HG03045 (cell line): ENCODE results near the gene PTEN.
"Not testable (repeated sequence)": the region's sequence is repeated elsewhere in the genome, so short reads cannot be mapped to it uniquely, and the experiment has no call there.

ENCODE experiments used
- ATAC-seq: cut with Tn5 transposase; IDR thresholded peaks from one replicate; pipeline ENCODE4 v1.9.1; 2021; ENCODE audit warnings: mild to moderate bottlenecking, moderate library complexity; ENCODE audit not compliant: unreplicated experiment

Gene PTEN

GRCh38 chr10:87868277-87868676 lies 4.9 kb downstream of the PTEN start:
- ATAC-seq: no peak

GRCh38 chr10:87869139-87869538 lies 5.7 kb downstream of the PTEN start:
- not testable (repeated sequence) for ATAC-seq

DNA sequence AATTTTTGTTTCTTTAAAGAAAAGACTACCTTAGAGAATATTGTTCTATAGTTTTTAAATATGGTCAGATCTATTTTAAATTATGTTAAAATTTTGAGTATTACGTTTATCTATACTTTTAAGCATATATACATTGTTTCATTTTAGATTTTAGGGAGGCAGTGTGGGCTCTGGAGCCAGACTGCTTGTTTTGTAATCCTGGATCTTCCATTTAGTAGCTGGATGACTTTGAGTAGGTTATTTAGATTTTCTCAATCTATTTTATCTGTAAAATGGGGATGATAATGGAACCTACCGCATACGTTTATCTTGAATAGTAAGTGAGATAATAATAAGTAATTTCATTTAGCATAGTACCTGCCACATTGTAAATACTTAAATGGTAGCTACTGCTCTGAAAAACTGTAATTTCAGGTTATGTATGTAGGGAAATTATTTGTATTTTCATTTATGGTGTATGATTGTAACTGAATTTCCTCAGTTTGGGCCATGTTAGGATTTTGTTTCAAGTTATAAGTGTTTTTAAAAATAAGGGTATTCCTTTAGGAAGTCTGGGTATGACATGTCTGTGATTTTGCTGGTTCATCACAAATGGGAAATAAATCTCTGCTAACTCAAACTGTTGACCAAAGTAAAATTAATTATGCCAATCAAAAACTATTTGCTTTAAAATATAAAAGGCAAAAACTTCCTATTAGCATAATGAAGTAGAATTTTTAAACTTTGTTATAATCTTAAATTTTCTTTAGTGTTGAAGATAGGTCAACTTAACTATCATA lies 6.5 kb downstream of the PTEN start:
- no peak for ATAC-seq

- no peak for ATAC-seq
These were observed 9.4 kb downstream of the PTEN start for GRCh38 chr10:87872828-87873227.

DNA sequence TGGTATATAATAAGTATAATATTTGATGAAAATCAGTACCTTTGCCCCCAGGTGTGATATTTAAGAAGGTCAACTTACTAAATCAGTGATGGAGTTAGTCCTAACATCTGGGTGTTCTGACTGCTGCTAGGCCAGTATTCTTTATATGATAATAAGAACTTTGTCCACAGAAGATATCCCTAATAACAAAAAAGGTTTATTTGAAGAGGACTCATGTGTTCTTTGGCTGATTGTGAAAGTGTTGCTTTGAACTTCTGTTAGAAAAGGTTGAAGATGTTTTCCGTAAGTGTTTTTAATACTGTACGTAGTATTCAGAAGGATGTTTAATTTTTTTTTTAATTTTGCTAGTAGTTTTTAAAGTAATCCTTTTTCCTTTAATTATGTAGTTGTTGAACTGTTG lies 10.2 kb downstream of the PTEN start:
- no peak for ATAC-seq

DNA sequence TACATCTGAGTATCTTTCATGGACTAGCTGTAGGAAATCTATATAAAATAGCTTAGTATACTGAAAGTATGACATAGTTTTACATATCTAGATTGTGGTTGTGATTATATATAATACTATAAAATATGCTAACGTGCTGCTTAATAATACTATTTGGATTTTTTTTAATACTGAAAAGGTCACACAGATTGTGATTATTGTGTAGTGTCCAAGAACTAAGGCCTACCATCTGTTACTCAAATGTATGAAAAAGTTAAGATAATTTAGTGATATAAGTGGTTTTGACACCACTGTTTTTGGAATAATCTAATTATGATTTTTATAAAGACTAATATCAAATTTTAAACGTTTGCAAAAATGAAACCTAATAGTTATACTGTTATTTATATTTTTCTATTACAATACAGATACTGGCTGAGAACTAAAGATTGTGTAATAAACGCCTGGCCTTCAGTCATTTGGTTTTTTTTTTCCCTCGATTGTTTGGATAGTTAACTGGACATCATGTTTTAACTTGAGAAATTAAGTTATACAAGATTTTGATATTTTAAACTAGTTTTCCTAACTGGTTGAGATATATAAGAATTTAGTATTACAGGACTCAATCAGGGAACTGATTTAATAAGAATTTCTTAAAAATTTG lies 12.6 kb downstream of the PTEN start:
- no peak for ATAC-seq

DNA sequence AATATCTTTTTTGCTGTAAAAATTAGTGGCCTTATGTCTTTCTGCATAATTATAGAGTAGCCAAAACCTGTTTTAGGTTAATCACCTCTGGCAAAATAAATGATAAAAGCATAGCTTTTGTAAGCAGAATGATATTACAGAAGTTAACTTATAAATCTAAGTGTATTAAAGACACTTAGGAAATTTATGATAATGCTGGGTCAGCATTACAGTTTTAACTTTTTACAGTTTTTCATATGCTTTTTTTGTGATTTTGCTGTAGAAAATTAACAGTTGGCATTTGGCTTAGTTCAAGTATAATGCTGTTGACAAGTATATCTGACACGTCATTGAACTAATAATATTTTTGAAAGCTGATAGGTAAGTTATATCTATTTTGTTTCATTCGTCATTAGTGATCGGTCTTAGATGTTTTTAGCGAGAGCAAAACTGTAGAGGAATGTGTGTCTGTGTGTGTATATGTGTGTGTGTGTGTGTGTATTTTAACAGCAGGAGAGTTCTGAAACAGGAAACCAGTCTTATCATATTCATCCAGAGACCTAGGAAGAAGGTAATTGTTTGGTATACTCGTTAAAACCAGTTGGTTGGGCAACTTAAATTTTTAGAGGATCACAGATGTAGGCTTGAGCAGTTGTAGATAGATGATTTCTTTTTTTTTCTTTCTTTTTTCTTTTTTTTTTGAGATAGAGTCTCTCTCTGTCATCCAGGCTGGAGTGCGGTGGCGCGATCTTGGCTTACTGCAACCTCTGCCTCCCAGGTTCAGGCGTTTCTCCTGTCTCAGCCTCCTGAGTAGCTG lies 15.4 kb downstream of the PTEN start:
- ATAC-seq: no peak

DNA sequence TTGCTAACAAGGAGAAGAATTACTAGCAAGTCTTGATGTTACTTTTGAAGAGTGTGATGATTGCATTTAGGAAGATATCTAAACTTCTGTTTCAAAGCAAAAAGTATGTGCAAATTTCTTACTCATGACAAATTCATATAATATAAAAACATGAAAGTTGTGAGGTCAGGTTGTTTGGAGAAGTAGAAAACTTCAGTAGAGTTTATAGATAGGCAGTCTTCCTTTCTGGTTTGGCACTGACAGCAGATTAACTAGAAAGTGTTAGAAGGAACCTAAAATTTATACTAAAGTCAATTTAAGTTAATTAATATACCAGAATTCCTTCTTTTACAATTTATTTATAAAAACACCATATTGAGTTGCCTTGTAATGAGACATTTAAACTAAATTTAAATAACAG lies 16.9 kb downstream of the PTEN start:
- ATAC-seq: no peak

- ATAC-seq: not testable (repeated sequence)
These were observed 18.1 kb downstream of the PTEN start for GRCh38 chr10:87881373-87882059.

DNA sequence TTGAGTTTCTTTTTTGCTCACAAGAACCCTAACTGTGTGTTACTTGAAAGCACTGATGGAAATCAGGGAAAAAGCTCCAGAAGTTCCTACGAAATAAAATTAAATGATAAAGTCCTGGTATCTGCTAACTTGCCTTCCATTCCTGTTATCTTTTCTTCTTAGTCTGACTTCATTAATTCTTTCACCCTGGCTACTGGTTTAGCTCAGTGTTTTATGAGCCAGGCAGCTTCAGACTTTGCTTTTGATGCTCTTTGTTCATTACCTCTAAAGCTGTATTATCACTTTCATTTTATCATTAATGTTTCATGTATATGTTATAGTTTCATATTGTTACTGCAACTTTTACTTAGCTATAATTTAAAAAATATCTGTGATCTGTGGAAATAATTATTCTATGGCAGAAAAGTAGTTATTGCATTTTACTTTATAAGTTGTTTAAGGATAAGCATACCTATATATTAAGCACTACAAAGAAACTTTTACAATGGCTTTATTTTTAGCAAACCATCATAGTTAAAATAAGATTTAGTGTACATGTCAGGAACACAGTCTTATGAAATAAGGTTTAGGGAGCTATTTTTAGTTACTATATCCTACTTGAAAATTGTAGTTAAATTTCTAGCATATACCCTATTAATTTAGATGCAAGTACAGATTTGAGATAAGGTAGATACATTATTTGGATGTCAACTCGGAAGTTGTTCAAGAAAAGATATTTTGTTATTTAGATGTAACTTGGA lies 19.3 kb downstream of the PTEN start:
- ATAC-seq: no peak

DNA sequence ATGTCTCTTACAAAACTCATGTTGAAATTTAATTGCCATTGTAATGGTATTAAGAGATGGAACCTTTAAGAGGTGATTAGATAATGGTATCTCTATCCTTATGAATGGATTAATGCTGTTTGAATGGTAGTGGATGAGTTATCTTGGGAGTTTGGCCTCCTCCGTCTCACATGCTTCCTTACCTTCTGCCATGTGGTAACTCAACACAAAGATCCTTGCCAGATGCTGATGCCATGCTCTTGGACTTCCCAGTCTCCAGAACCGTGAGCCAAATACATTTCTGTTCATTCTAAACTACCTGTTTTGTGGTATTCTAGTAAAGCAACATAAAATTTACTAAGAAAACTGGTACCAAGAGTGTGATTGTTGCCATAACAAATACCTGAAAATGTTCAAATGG lies 23.2 kb downstream of the PTEN start:
- no peak for ATAC-seq

DNA sequence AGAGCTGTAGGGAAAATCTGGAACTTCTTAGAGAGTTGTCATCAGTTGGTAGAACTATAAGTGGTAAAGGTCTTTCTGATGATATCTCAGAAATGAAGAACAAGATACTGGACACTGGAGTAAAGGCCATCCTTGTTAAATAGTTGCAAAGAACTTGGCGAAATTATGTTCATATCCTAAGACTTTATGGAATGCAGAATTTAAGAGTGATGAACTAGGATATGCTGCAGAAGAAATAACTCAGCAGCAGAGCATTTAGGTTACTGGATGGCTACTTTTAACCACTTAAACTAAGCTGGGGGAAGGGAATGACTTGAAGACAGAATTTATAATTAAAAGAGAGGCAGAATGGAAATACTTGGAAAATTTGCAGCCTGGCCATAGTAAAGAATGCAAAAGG lies 23.7 kb downstream of the PTEN start:
- ATAC-seq: no peak

DNA sequence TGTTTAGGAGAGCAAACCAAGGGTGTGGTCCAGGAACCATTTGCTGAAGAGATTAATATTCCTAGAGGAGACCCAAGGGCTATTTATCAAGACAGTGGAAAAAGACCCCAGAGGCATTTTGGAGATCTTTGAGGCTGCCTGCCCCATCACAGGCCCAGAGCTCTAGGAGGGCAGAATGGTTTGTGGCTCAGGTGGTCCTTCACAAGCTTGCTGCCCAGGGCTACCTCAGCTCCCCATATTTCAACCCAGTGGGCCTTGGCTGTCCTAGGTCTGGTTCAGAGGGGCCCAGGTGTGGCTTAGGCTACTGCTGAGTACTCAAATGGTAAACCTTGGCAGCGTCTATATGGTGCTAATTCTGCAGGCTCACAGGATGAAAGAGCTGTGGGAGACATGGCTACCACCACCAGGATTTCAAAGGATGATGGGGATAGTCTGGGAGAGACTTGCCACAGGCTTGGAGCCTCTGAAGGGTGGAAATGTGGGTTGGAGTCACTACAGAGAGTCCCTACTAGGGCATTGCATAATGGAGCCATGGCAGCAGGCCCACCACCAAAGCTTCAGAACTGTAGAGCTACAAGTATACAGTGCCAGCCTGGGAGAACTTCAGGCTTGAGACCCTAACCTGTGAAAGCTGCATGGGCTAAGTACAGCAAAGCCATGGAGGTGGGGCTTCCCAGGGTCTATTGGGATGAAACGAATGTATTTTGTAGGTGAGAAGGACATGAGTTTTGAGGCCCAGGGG lies 24.3 kb downstream of the PTEN start:
- no peak for ATAC-seq

- no peak for ATAC-seq
These were observed 32.0 kb downstream of the PTEN start for GRCh38 chr10:87895430-87895829.

DNA sequence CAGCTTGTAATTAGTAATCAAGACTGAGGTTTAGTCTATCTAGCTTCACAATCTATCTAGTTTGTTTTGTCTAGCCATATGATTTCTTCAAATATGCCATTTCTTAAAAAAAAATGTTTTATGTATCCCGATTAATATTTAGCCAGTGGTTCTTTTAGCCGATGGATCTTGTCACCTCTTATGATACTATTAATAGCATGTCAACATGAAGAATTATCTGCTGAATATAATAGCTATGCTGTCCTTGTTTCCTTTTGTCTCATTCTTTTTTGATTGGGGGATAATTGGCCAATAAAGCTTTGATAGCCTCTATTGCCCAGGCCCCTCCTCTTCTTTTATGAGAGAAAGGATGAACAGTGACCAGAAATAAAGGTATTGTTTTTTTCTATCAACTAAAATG lies 32.8 kb downstream of the PTEN start:
- no peak for ATAC-seq

GRCh38 chr10:87897957-87898356 lies 34.5 kb downstream of the PTEN start:
- ATAC-seq: not testable (repeated sequence)

DNA sequence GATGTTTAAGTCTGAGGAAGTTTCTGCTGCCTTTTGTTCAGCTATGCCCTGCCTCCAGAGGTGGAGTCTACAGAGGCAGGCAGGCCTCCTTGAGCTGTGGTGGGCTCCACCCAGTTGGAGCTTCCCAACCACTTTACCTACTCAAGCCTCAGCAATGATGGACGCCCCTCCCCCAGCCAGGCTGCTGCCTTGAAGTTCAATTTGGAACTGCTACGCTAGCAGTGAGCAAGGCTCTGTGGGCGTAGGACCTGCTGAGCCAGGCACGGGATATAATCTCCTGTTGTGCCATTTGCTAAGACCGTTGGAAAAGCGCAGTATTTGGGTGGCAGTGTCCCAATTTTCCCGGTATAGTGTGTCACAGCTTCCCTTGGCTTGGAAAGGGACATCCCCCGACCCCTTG lies 40.0 kb downstream of the PTEN start:
- ATAC-seq: not testable (repeated sequence)

GRCh38 chr10:87913156-87913921 lies 49.9 kb downstream of the PTEN start:
- no peak for ATAC-seq

GRCh38 chr10:87915406-87915805 lies 52.0 kb downstream of the PTEN start:
- ATAC-seq: no peak
